HepG2 (cell line): ENCODE results near the gene CNNM4. TPM values are rescaled to one million over a fixed set of nuclear protein-coding genes. Genes with fewer than 3 reads are reported as not detected.
A peak's percentile ranks its signal among the peaks of the same experiment; 100 is the strongest.

ENCODE experiments used
- AGO2 ChIP-seq: fragments of 200-400 bp; formaldehyde crosslinking; optimal IDR thresholded peaks from 2 replicates; pipeline ENCODE3; 2017; ENCODE audit warnings: mild to moderate bottlenecking, low read depth, low read length, moderate library complexity
- ARID3A ChIP-seq: IDR thresholded peaks from 2 replicates; pipeline ENCODE4 v1.6.1; 2012; ENCODE audit warnings: low read depth, low read length, improper control_type of control experiment
- CBX2 ChIP-seq, 2 experiments: fragments of 200-600 bp in 1 of 2; sonication (generic); formaldehyde crosslinking in 1 of 2; IDR thresholded peaks; 2 replicates each; pipeline versions ENCODE4 v1.7.0 to v1.8.1; 2018 to 2022; ENCODE audit warnings: low read depth in 2 of 2, low read length in 1 of 2, mild to moderate bottlenecking in 1 of 2, missing genetic modification reagents in 1 of 2
- DNMT3B ChIP-seq: conservative IDR thresholded peaks from 2 replicates; pipeline ENCODE4 v1.6.1; 2016; ENCODE audit warnings: missing biosample characterization, control low read depth
- FOXO4 ChIP-seq: sonication (generic); formaldehyde crosslinking; conservative IDR thresholded peaks from 2 replicates; pipeline ENCODE4 v1.8.1; 2023; ENCODE audit warnings: missing genetic modification reagents
- HDAC2 ChIP-seq: sonication (generic); formaldehyde crosslinking; IDR thresholded peaks from 2 replicates; pipeline ENCODE4 v1.4.0; 2020; ENCODE audit warnings: missing genetic modification reagents
- HIVEP1 ChIP-seq: sonication (generic); formaldehyde crosslinking; IDR thresholded peaks from 2 replicates; pipeline ENCODE4 v1.4.0; 2020; ENCODE audit warnings: mild to moderate bottlenecking, missing genetic modification reagents
- HOXA9 ChIP-seq: sonication (generic); formaldehyde crosslinking; IDR thresholded peaks from 2 replicates; pipeline ENCODE4 v1.8.1; 2022; ENCODE audit warnings: missing genetic modification reagents, mild to moderate bottlenecking, moderate library complexity, borderline replicate concordance
- IRF2 ChIP-seq: IDR thresholded peaks from 2 replicates; pipeline ENCODE4 v1.6.1; 2018; ENCODE audit warnings: missing genetic modification reagents, missing compliant biosample characterization
- KAT2B ChIP-seq: fragments of 150-350 bp; IDR thresholded peaks from 2 replicates; pipeline ENCODE4 v1.6.1; 2014; ENCODE audit warnings: low read depth, low read length, borderline replicate concordance
- MED13 ChIP-seq: sonication (generic); formaldehyde crosslinking; IDR thresholded peaks from 2 replicates; pipeline ENCODE4 v1.5.0; 2020; ENCODE audit warnings: missing genetic modification reagents
- MLX ChIP-seq: IDR thresholded peaks from 2 replicates; pipeline ENCODE4 v1.6.1; 2016
- MXD1 ChIP-seq: sonication (generic); formaldehyde crosslinking; IDR thresholded peaks from 2 replicates; pipeline ENCODE4 v1.4.0; 2020; ENCODE audit warnings: mild to moderate bottlenecking, missing genetic modification reagents
- NR2F2 ChIP-seq: IDR thresholded peaks from 2 replicates; pipeline ENCODE4 v1.6.1; 2012; ENCODE audit warnings: low read depth, inconsistent platforms, borderline replicate concordance
- POGK ChIP-seq: sonication (generic); formaldehyde crosslinking; conservative IDR thresholded peaks from 2 replicates; pipeline ENCODE4 v1.8.0; 2022; ENCODE audit warnings: mild to moderate bottlenecking, moderate library complexity, missing genetic modification reagents
- RCOR2 ChIP-seq: IDR thresholded peaks from 2 replicates; pipeline ENCODE4 v1.6.1; 2016; ENCODE audit warnings: missing biosample characterization, missing genetic modification reagents
- SETDB1 ChIP-seq: sonication (generic); formaldehyde crosslinking; IDR thresholded peaks from 2 replicates; pipeline ENCODE4 v1.5.1; 2020; ENCODE audit warnings: missing genetic modification reagents, mild to moderate bottlenecking, borderline replicate concordance
- SRSF1 ChIP-seq: fragments of 200-400 bp; formaldehyde crosslinking; optimal IDR thresholded peaks from 2 replicates; pipeline ENCODE3; 2017; ENCODE audit warnings: mild to moderate bottlenecking, low read depth, low read length, moderate library complexity
- ZBTB43 ChIP-seq: sonication (generic); formaldehyde crosslinking; conservative IDR thresholded peaks from 2 replicates; pipeline ENCODE4 v1.4.0; 2020; ENCODE audit warnings: missing genetic modification reagents
- ZFY ChIP-seq: sonication (generic); formaldehyde crosslinking; IDR thresholded peaks from 2 replicates; pipeline ENCODE4 v1.4.0; 2020; ENCODE audit warnings: missing genetic modification reagents
- ZMYM4 ChIP-seq: sonication (generic); formaldehyde crosslinking; IDR thresholded peaks from 2 replicates; pipeline ENCODE4 v1.8.1; 2023; ENCODE audit warnings: mild to moderate bottlenecking, missing genetic modification reagents
- ZNF235 ChIP-seq: sonication (generic); formaldehyde crosslinking; IDR thresholded peaks from 2 replicates; pipeline ENCODE4 v1.8.1; 2023; ENCODE audit warnings: mild to moderate bottlenecking, missing genetic modification reagents, borderline replicate concordance
- ZNF30 ChIP-seq: sonication (generic); formaldehyde crosslinking; IDR thresholded peaks from 2 replicates; pipeline ENCODE4 v1.5.0; 2020; ENCODE audit warnings: mild to moderate bottlenecking, missing genetic modification reagents
- ZNF543 ChIP-seq: sonication (generic); formaldehyde crosslinking; IDR thresholded peaks from 2 replicates; pipeline ENCODE4 v1.4.0; 2020; ENCODE audit warnings: mild to moderate bottlenecking, missing genetic modification reagents
- ZNF816 ChIP-seq: sonication (generic); formaldehyde crosslinking; IDR thresholded peaks from 2 replicates; pipeline ENCODE4 v1.8.0; 2022; ENCODE audit warnings: missing genetic modification reagents, mild to moderate bottlenecking, borderline replicate concordance
- polyA plus RNA-seq, 8 experiments: library from polyadenylated mRNA; depleted of rRNA in 3 of 8; stranded (reverse) in 7 of 8; unstranded in 1 of 8; fragments of >200 nt; fragmentation: Illumina TruSeq in 4 of 8; extraction: Trizol in 4 of 8; gene quantifications; 2 replicates each; pipeline versions ENCODE4 v1.2.1 to v1.2.3, GENCODE V29; 2011 to 2016; ENCODE audit warnings: low read depth in 4 of 8, missing spikeins in 1 of 8, mixed read lengths in 1 of 8; ENCODE audit not compliant: insufficient read depth in 1 of 8
- total RNA-seq, 5 experiments: library from RNA; depleted of rRNA; stranded (reverse); fragments of >200 nt; fragmentation: Illumina TruSeq; extraction: Trizol; gene quantifications; 2 replicates each; pipeline ENCODE4 v1.2.3, GENCODE V29; 2016; ENCODE audit warnings: low read depth in 1 of 5

The CNNM4 gene
- total and polyA plus RNA-seq, 2 of the 13 experiments (the other 11 are each of a cell fraction or from before 2014, with no cell fraction given), result 5.9 to 8.4 TPM

GRCh38 chr2:96810783-96811192 is 50.1 kb downstream of the CNNM4 start (continued):
- TF ChIP-seq SRSF1 (peak; percentile 19), MED13 (CRISPR knock-in tag) (no peak), DNMT3B (CRISPR knock-in tag) (no peak), CBX2 (IDR thresholded peaks at IDR 0.05; ENCODE audit: low read depth, low read length) (no peak), CBX2 (CRISPR knock-in tag; IDR thresholded peaks at IDR 0.05; ENCODE audit: low read depth) (no peak), RCOR2 (CRISPR knock-in tag) (no peak), AGO2 (no peak), MLX (CRISPR knock-in tag) (no peak), IRF2 (0 out of 2 replicates have a peak, but pooled peaks have one; percentile 44), ZMYM4 (CRISPR knock-in tag) (no peak), SETDB1 (no peak), HDAC2 (CRISPR knock-in tag) (peak; percentile 68), ZBTB43 (no peak), ZNF543 (CRISPR knock-in tag) (peak; percentile 61; the same call in 1 of the 2 replicates), ARID3A (no peak), NR2F2 (no peak), ZNF30 (no peak), MXD1 (CRISPR knock-in tag) (0 out of 2 replicates have a peak, but pooled peaks have one; percentile 42), ZFY (CRISPR knock-in tag) (peak; percentile 76), HIVEP1 (no peak; the same call in 1 of the 2 replicates), POGK (peak; percentile 84), ZNF816 (CRISPR knock-in tag) (no peak), FOXO4 (CRISPR knock-in tag) (no peak), ZNF235 (CRISPR knock-in tag) (no peak), HOXA9 (no peak), KAT2B (no peak)
